NT2/D1 (cell line): ENCODE results near the gene SLC15A3.

Experiments used
- SUZ12 ChIP-seq: IDR thresholded peaks from 2 replicates; pipeline ENCODE4 v1.6.1; 2011; ENCODE audit not compliant: insufficient read length, insufficient read depth; ENCODE audit errors: extremely low read depth
- YY1 ChIP-seq: IDR thresholded peaks from 2 replicates; pipeline ENCODE4 v1.6.1; 2011; ENCODE audit not compliant: insufficient read length, insufficient read depth

DNA sequence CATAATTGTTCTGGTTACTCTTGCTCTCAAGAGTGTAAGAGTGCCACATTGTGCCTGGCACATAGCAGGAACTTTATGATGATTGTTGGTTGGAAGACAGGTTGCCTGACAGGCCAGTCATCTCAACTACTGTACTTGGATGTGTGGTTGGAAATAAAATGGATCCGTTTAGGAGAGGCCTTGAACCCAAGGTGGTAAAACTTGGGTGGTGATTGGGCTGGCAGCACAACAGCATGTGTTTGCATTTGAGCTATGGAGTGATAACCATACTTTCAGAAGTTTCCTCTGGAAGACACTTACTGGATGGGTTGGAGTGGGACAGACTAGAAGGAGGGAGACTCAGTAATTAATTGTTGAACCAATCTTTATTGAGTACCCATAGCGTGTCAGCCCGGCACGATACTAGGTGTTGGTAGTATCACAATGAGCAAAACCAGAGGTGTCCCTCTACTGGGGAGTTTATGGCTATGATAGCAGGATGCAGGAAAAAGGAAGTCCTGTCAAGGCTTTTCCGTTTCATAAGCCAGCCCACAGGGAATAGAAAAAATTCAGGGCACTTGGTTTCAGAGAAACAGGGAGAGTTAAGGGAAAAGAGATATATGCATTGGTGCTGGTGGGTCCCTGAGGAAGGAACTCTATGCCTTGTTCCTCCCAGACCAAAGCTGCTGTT lies 41.1 kb downstream of the SLC15A3 start:
- no peak for TF ChIP-seq YY1
- TF ChIP-seq SUZ12 = no peak
